Upper lobe of left lung (tissue), 6 donors: ENCODE measurements around the gene ARL4D. TPM values are rescaled to one million over a fixed set of nuclear protein-coding genes. Genes with fewer than 3 reads are reported as not detected.
A peak's percentile ranks its signal among the peaks of the same experiment; 100 is the strongest.
"Not testable (repeated sequence)": the region's sequence is repeated elsewhere in the genome, so short reads cannot be mapped to it uniquely, and the experiment has no call there.

Experiments used
- ATAC-seq, 2 donors: fragments of 200-7000 bp; cut with Tn5 transposase; one replicate each; pipeline ENCODE4 v1.9.1; 2022; ENCODE audit warnings: mild to moderate bottlenecking in 2 of 2, moderate library complexity in 2 of 2; ENCODE audit not compliant: low FRiP score in 2 of 2
- DNase-seq, 2 donors: peaks; one replicate each; pipeline ENCODE4 v3.0.0-alpha.2; 2019 to 2020
- H3K27ac ChIP-seq, 4 donors: fragments of 200-600 bp; sonication (generic); one replicate each; pipeline ENCODE4 v1.5.1; 2016 to 2019
- H3K27me3 ChIP-seq, 4 donors: fragments of 200-600 bp; sonication (generic); one replicate each; pipeline ENCODE4 v1.5.1; 2017 to 2019
- H3K36me3 ChIP-seq, 4 donors: fragments of 200-600 bp; sonication (generic); one replicate each; pipeline ENCODE4 v1.5.1; 2016 to 2019
- H3K4me1 ChIP-seq, 4 donors: fragments of 200-600 bp; sonication (generic); one replicate each; pipeline ENCODE4 v1.5.1; 2018 to 2019
- H3K4me3 ChIP-seq, 4 donors: fragments of 200-600 bp; sonication (generic); one replicate each; pipeline ENCODE4 v1.5.1; 2017 to 2019; ENCODE audit warnings: mild to moderate bottlenecking in 2 of 4, moderate library complexity in 1 of 4
- H3K9me3 ChIP-seq, 4 donors: fragments of 200-600 bp; sonication (generic); one replicate each; pipeline ENCODE4 v1.5.1; 2018 to 2019
- CTCF ChIP-seq, 6 experiments: fragments of 450-650 bp in 4 of 6; fragments of 200-600 bp in 2 of 6; sonication (generic) in 2 of 6; IDR thresholded peaks; one replicate each; pipeline ENCODE4 v1.5.1; 2016 to 2019; ENCODE audit warnings: antibody characterized with exemption in 6 of 6
- EP300 ChIP-seq, 4 donors: sonication (generic); formaldehyde crosslinking; IDR thresholded peaks; one replicate each; pipeline ENCODE4 v1.5.1; 2017; ENCODE audit warnings: antibody characterized with exemption in 4 of 4, control low read depth in 2 of 4
- POLR2A ChIP-seq, 4 donors: fragments of 450-650 bp; IDR thresholded peaks; one replicate each; pipeline ENCODE4 v1.5.1; 2016 to 2017; ENCODE audit warnings: antibody characterized with exemption in 4 of 4, mild to moderate bottlenecking in 2 of 4
- POLR2AphosphoS5 ChIP-seq, 2 donors: sonication (generic); formaldehyde crosslinking; IDR thresholded peaks; one replicate each; pipeline ENCODE4 v1.5.1; 2017; ENCODE audit warnings: antibody characterized with exemption in 2 of 2
- WGBS, 2 donors: methylation state at CpG; one replicate each; pipeline ENCODE4 v1.1.5; 2017 to 2018; 5-methylcytosine and 5-hydroxymethylcytosine counted together
- total RNA-seq, 6 donors: library from RNA; depleted of rRNA in 4 of 6; stranded (reverse); fragments of >200 nt in 4 of 6; gene quantifications; one replicate each; pipeline versions ENCODE4 v1.1.0 to v1.2.1, GENCODE V29; 2016 to 2021
- donor health status: DM: no; HTN: no; CAD: no; lungs with moderate emphysema.
- donor health status: DM: no; HTN: yes; CAD: no; lungs with severe emphysema.

Gene ARL4D
- total RNA-seq, 6 donors from 2014 or later, result 6.5 to 24.2 (median 9.4) TPM

- Histone ChIP-seq H3K27ac (peak overlapping the region; percentile 97 to 100 (median 98)), H3K27me3 (no peaks in the 10 kb centered on the region), H3K4me1 (peaks cover 12 to 17% (median 14%) of the 10 kb centered on the region in 4 donors), H3K9me3 (no peaks in the 10 kb centered on the region), H3K4me3 (peak overlapping the region; percentile 53 to 66 (median 58)), H3K36me3 (no peaks in the 10 kb centered on the region)
- 1% methylated on average over 24 to 35 of the region's 38 CpGs for WGBS, 2 donors
- TF ChIP-seq POLR2A (IDR thresholded peaks at IDR 0.05) (peak; percentile 86 to 99 (median 92)), POLR2AphosphoS5 (IDR thresholded peaks at IDR 0.05) (peak; percentile 88 to 99), CTCF (IDR thresholded peaks at IDR 0.05) (peak in 2 of 6 experiments; percentile 14 to 28), EP300 (IDR thresholded peaks at IDR 0.05) (no peak)
- ATAC-seq (peak; percentile 94 to 95), DNase-seq (peak; percentile 95 to 97)
Measured at GRCh38 chr17:43388359-43389045, 10.3 kb upstream of the ARL4D start.

GRCh38 chr17:43389046-43389947, 9.5 kb upstream of the ARL4D start:
- TF ChIP-seq POLR2AphosphoS5 (IDR thresholded peaks at IDR 0.05), result peak; percentile 46 to 81
- TF ChIP-seq CTCF (IDR thresholded peaks at IDR 0.05), result peak; percentile 76 to 90 (median 84)
- no peak for TF ChIP-seq EP300 (IDR thresholded peaks at IDR 0.05)
- peak; percentile 82 to 88 for DNase-seq
- whole genome bisulfite sequencing, 2 donors, result 1 to 2% methylated on average over 29 to 33 of the region's 33 CpGs
- ATAC-seq, result peak; percentile 93
- Histone ChIP-seq H3K36me3 (no peaks in the 10 kb centered on the region), H3K27me3 (no peaks in the 10 kb centered on the region), H3K4me1 (peaks cover 18 to 23% (median 20%) of the 10 kb centered on the region in 4 donors), H3K9me3 (no peaks in the 10 kb centered on the region), H3K4me3 (peak overlapping the region; percentile 53 to 66 (median 58)), H3K27ac (peak overlapping the region; percentile 97 to 100 (median 98))

- H3K4me1 ChIP-seq, result peaks cover 21 to 37% (median 27%) of the 10 kb centered on the region in 4 donors
- no peaks in the 10 kb centered on the region for H3K27me3 ChIP-seq
- TF ChIP-seq POLR2AphosphoS5 (IDR thresholded peaks at IDR 0.05) (no peak), EP300 (IDR thresholded peaks at IDR 0.05) (no peak), CTCF (IDR thresholded peaks at IDR 0.05) (no peak), POLR2A (IDR thresholded peaks at IDR 0.05) (no peak)
- DNase-seq (no peak), ATAC-seq (no peak)
- no peaks in the 10 kb centered on the region for H3K36me3 ChIP-seq
- no peak overlapping the region for H3K4me3 ChIP-seq
- H3K9me3 ChIP-seq, result no peaks in the 10 kb centered on the region
- 80 to 97% methylated on average over 4 to 5 of the region's 6 CpGs for WGBS, 2 donors
- H3K27ac ChIP-seq, result no peak overlapping the region
Measured at GRCh38 chr17:43392397-43392796, 6.4 kb upstream of the ARL4D start.

GRCh38 chr17:43393944-43394482, 4.8 kb upstream of the ARL4D start:
- DNase-seq, result peak in 1 of 2 donors; percentile 90
- no peak for TF ChIP-seq EP300 (IDR thresholded peaks at IDR 0.05)
- peak in 1 of 2 donors; percentile 49 for TF ChIP-seq POLR2AphosphoS5 (IDR thresholded peaks at IDR 0.05)
- TF ChIP-seq POLR2A (IDR thresholded peaks at IDR 0.05), result no peak
- TF ChIP-seq CTCF (IDR thresholded peaks at IDR 0.05), result peak; percentile 79 to 95 (median 88)
- no peaks in the 10 kb centered on the region for H3K36me3 ChIP-seq
- peaks cover 20 to 39% (median 26%) of the 10 kb centered on the region in 4 donors for H3K4me1 ChIP-seq
- peak overlapping the region in 3 of 4 donors; percentile 59 to 80 (median 74) for H3K27ac ChIP-seq
- no peaks in the 10 kb centered on the region for H3K27me3 ChIP-seq
- peak overlapping the region in 1 of 4 donors; percentile 15 for H3K4me3 ChIP-seq
- WGBS, 2 donors, result 31 to 32% methylated on average over 11 of the region's 11 CpGs
- no peaks in the 10 kb centered on the region for H3K9me3 ChIP-seq
- peak; percentile 74 to 77 for ATAC-seq

- WGBS, 2 donors, result 93 to 95% methylated on average over 12 of the region's 12 CpGs
- peak overlapping the region in 3 of 4 donors; percentile 59 to 80 (median 74) for H3K27ac ChIP-seq
Measured at GRCh38 chr17:43394696-43395095, 4.1 kb upstream of the ARL4D start.

More at GRCh38 chr17:43394696-43395095, 4.1 kb upstream of the ARL4D start:
- not testable (repeated sequence) for H3K4me3 ChIP-seq, H3K27me3 ChIP-seq, DNase-seq, H3K36me3 ChIP-seq, ATAC-seq, H3K9me3 ChIP-seq
- H3K4me1 ChIP-seq, result peaks cover 17 to 40% (median 24%) of the 10 kb centered on the region in 4 donors
